NB4 (cell line): Measurements from ENCODE around the gene ATXN3.

Experiments used
- MYC ChIP-seq: IDR thresholded peaks from 2 replicates; pipeline ENCODE4 v1.6.1; 2011; ENCODE audit warnings: low read depth, low read length
- POLR2A ChIP-seq: IDR thresholded peaks from 2 replicates; pipeline ENCODE4 v1.6.1; 2011; ENCODE audit warnings: mild to moderate bottlenecking; ENCODE audit not compliant: insufficient read length; ENCODE audit errors: extremely low read depth
- TF ChIP-seq, protein P1 (sequence below): IDR thresholded peaks from one replicate; pipeline ENCODE4 v1.5.1; 2012; ENCODE audit warnings: low read depth, low read length
- TF ChIP-seq, protein P2 (sequence below): IDR thresholded peaks from 2 replicates; pipeline ENCODE4 v1.6.1; 2011; ENCODE audit warnings: low read depth, low read length

DNA sequence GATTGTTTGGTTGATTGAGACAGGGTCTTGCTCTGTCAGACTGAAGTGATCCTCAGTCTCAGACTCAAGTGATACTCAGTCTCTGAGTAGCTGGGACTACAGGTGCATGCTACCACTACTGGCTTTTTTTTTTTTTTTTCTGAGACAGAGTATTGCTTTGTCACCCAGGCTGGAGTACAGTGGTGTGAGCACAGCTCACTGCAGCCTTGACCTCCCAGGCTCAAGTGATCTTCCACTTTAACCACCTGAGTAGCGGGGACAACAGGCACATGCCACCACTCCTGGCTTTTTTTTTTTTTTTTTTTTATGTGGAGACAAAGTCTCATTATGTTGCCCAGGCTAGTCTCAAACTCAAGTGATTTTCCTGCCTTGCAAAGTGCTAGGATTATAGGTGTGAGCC, 47.2 kb upstream of the ATXN3 start:
- no peak for TF ChIP-seq POLR2A
- TF ChIP-seq, protein P1, sequence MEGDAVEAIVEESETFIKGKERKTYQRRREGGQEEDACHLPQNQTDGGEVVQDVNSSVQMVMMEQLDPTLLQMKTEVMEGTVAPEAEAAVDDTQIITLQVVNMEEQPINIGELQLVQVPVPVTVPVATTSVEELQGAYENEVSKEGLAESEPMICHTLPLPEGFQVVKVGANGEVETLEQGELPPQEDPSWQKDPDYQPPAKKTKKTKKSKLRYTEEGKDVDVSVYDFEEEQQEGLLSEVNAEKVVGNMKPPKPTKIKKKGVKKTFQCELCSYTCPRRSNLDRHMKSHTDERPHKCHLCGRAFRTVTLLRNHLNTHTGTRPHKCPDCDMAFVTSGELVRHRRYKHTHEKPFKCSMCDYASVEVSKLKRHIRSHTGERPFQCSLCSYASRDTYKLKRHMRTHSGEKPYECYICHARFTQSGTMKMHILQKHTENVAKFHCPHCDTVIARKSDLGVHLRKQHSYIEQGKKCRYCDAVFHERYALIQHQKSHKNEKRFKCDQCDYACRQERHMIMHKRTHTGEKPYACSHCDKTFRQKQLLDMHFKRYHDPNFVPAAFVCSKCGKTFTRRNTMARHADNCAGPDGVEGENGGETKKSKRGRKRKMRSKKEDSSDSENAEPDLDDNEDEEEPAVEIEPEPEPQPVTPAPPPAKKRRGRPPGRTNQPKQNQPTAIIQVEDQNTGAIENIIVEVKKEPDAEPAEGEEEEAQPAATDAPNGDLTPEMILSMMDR: no peak
- TF ChIP-seq, protein P2, sequence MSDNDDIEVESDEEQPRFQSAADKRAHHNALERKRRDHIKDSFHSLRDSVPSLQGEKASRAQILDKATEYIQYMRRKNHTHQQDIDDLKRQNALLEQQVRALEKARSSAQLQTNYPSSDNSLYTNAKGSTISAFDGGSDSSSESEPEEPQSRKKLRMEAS: no peak
- no peak for TF ChIP-seq MYC
